HG03060 (cell line): ENCODE results near the gene NLGN2.
"Not testable (repeated sequence)": the region's sequence is repeated elsewhere in the genome, so short reads cannot be mapped to it uniquely, and the experiment has no call there.

Experiments used
- ATAC-seq: cut with Tn5 transposase; IDR thresholded peaks from one replicate; pipeline ENCODE4 v1.9.1; 2021; ENCODE audit warnings: low read depth, moderate number of reproducible peaks; ENCODE audit not compliant: unreplicated experiment

The NLGN2 gene

GRCh38 chr17:7407485-7408251, at the start of gene NLGN2:
TSS of gene NLGN2 (plus strand) at chr17:7407845. CDS start at chr17:7408256, 411 bp downstream.
- no peak for ATAC-seq

GRCh38 chr17:7361906-7362305, 45.7 kb upstream of the NLGN2 start:
- no peak for ATAC-seq

GRCh38 chr17:7363311-7363710, 44.3 kb upstream of the NLGN2 start:
- ATAC-seq = no peak

- not testable (repeated sequence) for ATAC-seq
Observed at GRCh38 chr17:7365963-7366362, 41.7 kb upstream of the NLGN2 start.

GRCh38 chr17:7367083-7367482, 40.6 kb upstream of the NLGN2 start:
- no peak for ATAC-seq

- ATAC-seq = no peak
Observed at GRCh38 chr17:7367918-7368598, 39.6 kb upstream of the NLGN2 start.

GRCh38 chr17:7368599-7368994, 39.0 kb upstream of the NLGN2 start:
- not testable (repeated sequence) for ATAC-seq

GRCh38 chr17:7369825-7370224, 37.8 kb upstream of the NLGN2 start:
- no peak for ATAC-seq

GRCh38 chr17:7370853-7371252, 36.8 kb upstream of the NLGN2 start:
- ATAC-seq = no peak

GRCh38 chr17:7374353-7374752, 33.3 kb upstream of the NLGN2 start:
- ATAC-seq = no peak

GRCh38 chr17:7379134-7379533, 28.5 kb upstream of the NLGN2 start:
- no peak for ATAC-seq

GRCh38 chr17:7380321-7380720, 27.3 kb upstream of the NLGN2 start:
- ATAC-seq = no peak

GRCh38 chr17:7380855-7381683, 26.6 kb upstream of the NLGN2 start, which contains the start of gene TNK1:
TSS of gene TNK1 (plus strand) at chr17:7381089. CDS start at chr17:7382927, 1,838 bp downstream.
- ATAC-seq = no peak

- no peak for ATAC-seq
Observed at GRCh38 chr17:7382901-7383300, 24.7 kb upstream of the NLGN2 start.

- ATAC-seq = no peak
Observed at GRCh38 chr17:7383371-7383741, 24.3 kb upstream of the NLGN2 start.

- no peak for ATAC-seq
Observed at GRCh38 chr17:7383742-7384488, 23.7 kb upstream of the NLGN2 start.

- ATAC-seq = no peak
Observed at GRCh38 chr17:7384489-7385081, 23.1 kb upstream of the NLGN2 start.

GRCh38 chr17:7388856-7389255, 18.8 kb upstream of the NLGN2 start:
- no peak for ATAC-seq

- no peak for ATAC-seq
Observed at GRCh38 chr17:7389924-7390910, 17.4 kb upstream of the NLGN2 start.
